Left renal pelvis (tissue), 4 donors: Measurements from ENCODE around the gene EZH1. TPM values are rescaled to one million over a fixed set of nuclear protein-coding genes. Genes with fewer than 3 reads are reported as not detected.

ENCODE experiments used
- DNase-seq, 4 donors: peaks; one replicate each; pipeline ENCODE4 v3.0.0-alpha.2; 2013; ENCODE audit warnings: low read depth in 4 of 4, low spot score in 3 of 4
- polyA plus RNA-seq, 4 donors: library from polyadenylated mRNA; unstranded; fragments of 120-200 nt; gene quantifications; one replicate each; pipeline ENCODE4 v1.2.1, GENCODE V29; 2013; ENCODE audit not compliant: insufficient read length in 4 of 4

Gene EZH1
- polyA plus RNA-seq, 4 donors = 30.8 to 64.0 (median 45.3) TPM

DNA sequence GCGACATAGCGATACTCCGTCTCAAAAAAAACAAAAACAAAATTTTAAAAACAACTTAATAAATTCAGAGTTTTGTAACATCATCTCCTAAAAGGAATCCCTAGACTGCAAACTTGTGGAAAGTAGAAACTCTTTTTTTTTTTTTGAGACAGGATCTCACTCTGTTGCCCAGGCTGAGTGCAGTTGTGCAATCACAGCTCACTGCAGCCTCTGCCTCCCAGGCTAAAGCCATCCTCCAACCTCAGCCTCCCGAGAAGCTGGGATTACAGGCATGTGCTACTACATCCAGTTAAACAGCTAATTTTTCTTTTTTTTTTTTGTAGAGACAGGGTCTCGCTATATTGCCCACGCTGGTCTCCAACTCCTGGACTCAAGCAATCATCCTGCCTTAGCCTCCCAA lies 19.7 kb downstream of the EZH1 start:
- no peak for DNase-seq

DNA sequence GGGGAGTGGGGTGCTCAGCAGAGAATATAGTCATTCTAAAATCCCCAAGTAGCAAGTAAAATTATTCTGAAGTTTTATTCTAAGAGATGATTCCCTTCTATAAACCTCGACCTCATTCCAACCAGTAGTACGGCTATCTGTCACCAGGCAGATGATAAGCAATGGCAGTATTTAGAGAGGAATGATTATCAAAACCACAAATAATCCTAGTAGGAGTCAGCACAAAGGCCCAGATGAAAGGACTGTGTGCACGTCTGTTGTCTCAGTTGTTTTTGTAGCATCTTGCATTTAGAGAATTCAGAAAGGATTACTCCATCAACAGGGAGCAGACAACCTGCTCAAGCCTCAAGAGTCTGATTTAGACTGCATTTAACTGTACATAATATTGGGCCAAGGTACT lies 21.2 kb downstream of the EZH1 start:
- DNase-seq = no peak

DNA sequence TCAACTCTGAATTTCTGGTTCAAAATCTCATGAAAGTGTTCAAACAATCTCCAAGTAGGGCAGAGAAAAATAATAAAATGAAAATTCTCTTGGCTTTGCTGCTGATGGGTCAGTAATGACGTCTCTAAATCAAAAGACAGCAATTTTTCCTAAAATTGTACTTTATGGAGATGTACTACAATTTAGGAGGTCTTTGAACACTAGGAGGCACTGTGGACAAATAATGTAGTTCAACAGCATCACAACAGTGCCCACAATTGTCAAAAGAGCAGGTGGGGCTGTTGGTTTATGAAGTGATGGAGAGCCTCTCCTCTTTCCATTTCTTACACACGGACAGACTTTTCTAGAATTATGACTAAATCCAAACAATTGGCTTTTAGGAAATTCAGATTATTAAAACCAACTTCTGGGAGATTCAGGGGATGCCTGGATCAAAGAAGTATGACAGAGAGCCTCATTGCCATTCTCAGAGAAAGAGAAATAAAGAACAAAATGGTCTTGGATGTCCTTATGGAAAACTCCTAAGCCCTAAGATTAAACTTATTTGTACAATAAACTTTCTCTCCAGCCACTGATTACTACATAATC lies 23.8 kb downstream of the EZH1 start:
- DNase-seq = peak; percentile 23 to 56 (median 55)

DNA sequence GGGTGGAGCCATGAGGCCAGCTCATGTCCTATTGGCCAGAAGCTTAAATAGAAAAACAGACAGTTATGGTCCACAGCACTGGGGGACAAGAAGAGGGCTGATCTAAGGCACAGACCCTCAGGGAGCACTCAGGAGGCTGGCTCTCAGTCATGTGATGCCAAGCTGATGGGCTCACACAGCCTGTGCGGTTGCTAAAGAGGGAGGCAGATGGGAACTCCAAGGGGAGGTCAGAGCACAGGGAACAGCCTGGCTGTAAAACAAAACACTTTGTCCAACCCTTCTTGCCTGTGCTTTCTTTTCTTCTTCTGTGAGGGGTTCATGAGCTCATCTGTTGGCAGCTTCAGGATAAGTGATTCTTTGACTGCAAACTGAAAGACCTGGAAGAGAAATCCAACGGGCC lies 35.3 kb downstream of the EZH1 start:
- no peak for DNase-seq

DNA sequence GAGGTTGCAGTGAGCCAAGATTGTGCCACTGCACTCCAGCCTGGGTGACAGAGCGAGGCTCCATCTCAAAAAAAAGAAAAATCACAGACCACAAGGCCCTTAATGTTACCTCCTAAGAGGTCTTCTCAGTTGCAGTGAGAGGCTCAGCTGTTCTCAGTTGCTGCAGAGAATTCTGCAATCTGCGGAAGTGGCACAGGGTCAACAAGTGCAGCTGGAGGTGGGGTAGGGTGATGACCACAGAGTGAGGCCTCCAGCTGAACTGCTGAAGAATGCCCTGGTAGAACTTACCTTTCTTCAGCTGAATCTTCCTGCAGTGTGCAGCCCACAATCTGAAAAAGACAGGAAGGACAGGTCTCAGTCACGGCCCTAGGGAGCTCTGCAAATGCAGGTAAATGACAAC lies 36.3 kb downstream of the EZH1 start:
- no peak for DNase-seq

DNA sequence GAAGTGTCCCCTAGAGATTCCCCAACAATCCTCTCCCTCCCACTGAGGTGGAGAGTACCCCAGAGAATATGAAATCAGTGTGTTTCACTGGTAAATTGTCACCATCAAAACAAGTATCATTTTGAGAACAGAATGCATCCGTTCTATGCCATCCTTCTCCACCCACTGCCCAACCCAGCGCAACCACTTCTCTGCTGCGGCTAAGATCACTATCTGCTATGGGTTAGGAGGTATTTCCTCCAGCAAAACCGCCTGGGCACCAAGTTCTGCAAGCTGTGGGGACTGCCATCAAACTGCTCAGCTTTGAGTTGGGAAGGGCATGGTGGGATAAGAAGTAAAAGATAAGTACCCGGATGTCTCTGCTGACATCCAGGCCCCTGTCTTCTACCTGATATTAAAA lies 38.1 kb downstream of the EZH1 start:
- DNase-seq = no peak

DNA sequence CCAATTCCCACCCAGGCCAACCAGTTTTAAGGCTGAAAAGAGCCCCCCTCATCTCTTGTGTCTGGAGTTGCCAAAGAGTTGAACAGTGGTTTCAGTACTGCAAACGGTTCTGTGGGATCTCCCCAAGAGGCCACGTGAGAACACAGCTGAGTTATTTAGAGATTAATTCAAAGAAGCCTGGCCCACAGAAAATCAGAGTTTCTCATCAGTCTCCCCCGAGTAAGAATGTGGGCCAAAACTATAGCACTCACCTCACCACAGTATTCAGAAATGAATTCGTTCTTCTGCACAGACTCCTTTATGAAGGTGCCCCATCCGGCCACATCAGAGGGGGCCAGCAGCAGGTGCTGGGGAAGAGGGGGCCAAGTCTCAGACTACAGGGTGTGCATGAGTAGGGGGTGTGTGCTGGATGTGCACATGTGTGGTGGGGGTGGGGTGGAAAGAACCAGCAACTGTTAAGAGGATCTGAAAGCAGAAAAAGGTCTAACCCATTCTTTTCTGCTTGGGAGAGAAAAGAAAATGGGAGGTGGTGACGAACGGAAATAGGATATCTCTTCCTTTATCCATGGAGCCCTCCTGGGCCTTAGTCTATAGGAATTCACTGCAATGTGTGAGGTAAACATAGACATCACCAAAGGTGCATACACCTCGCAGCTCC lies 39.9 kb downstream of the EZH1 start:
- DNase-seq = no peak

DNA sequence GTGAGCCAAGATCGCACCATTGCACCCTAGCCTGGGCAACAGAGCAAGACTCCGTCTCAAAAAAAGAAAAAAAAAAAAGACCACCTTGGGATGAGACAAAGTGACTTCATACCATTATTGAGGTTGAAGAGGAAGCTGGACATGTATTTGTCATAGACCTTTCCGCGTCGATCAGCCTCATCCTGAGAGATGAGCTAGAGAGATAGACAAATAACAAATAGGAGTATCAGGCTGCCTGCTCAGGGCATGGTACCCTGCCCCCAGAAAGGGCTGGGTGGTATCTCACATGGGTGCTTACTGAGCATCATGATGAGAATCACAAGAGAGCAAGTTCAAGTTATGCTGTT lies 40.4 kb downstream of the EZH1 start:
- no peak for DNase-seq

DNA sequence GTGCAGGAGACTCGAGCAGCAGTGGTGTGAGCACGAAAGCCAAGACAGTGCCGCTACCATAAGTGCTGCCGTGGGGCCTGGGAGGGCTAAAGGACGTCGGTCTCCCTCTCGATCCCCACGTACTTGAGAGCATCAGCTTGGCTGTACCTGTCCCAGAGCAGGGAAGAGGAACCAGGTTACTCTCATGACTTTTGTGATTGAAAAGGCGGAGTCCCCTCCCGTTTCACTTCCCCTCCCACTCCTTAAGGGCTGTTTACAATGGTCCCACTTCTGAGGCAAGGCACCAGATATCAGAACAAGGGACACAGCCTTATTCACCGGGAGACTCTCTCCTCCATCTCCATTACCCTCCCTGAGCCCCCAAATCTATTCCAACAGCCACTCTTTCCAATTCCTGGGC lies 42.4 kb downstream of the EZH1 start:
- DNase-seq = no peak

DNA sequence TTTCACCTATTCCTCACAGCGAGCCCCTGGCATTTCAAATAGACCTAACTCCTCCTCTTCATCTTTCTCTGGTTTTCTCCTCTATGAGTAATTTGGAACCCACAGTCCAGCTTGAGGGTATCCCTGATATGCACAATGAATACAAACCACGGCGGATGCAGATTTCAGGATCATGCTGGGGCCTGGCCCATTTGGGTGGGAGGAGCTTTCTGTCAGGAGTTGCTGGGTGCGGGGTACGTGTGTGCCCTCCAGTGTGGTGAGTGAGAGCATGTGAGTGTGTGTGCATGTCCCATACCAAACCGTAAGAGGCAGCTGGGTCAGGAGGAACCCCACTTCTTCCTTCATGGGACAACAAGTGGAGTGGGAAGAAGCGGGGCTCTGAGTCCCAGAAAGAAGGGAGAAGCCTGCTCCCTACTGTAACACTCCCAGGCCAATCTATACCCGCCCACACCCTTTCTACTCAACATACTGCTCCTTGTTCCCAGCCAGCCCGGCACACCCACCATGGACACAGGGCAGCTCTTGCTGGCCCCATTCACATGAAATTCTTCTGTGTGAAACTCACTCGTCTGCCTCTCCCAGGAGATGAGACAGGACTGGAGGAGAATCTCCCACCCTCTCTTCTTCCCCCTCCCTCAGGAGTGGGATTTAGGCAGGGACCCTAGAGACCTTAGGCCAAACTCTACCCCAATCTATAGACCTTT lies 44.1 kb downstream of the EZH1 start:
- no peak for DNase-seq

DNA sequence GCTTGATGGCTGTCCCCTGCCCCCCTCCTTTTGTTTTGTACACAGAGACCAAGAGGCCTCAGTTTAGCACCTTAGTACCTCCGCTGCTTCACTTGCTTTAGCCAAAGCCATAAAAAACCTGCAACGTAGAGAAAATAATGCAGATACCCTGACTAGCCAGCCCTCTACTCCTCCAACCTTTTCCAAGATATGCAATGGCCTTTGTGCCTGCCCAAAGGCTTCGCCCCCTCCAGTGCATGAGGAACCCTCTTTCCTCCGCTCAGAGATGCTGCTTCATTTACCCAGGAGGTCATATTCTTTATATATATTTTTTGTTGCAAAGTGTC lies 45.5 kb downstream of the EZH1 start:
- no peak for DNase-seq

DNA sequence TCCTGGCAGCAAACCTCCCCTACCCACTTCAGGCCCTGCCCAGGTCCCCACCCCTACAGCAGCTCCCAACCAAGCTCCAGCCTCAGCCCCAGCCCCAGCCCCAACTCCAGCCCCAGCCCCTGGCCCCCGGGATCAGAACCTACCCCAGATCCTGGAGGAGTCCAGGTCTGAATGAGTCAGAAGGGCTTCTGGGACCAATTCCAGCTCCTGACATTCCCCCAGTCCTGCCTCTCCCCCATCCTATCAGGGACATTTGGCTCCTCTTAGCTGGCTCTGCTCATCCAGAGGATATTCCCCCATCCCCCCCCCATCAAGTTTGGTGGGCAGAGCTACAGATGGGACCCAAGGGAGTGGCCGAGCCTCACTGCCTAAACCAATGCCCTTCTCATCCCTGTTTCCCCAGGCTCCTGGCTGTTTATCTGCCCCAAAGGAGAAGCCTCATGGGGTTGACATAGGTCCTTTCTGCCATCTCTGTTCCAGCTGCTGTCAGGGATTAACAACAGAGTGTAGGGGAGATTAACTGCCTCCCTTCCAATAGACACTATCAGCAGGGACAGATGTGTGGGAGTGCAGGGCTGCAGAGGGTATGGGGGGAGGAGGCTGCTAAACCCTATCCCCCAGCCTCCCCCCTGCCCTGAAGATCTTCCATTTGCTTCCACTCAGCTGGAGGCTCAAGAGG lies 46.0 kb downstream of the EZH1 start:
- no peak for DNase-seq

DNA sequence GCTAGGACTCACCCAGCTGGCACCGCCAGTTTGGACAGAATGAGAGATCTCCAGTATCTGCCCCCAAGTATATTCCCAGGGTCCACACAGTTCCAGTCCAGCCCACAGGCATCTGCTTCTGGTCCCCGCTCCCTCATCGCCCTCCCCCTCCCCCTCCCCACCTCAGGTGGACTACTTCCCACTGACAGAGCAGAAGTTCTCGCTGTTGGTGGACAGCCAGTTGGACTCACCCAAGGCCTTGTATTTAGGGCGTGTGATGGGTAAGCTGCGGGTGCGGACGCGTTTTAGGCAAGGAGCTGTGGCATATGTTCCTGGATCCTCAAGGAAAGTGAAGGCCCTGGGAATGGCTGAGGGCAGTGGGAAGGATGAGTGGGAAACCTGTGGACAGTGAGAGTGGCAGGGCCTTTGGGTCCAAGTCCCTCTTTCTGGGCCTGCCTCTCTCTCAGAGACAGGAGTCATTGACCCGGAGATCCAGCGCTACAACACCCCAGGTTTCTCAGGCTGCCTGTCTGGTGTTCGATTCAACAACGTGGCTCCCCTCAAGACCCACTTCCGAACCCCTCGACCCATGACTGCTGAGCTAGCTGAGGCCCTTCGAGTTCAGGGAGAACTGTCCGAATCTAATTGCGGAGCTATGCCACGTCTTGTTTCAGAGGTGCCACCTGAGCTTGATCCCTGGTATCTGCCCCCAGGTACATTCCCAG lies 47.6 kb downstream of the EZH1 start:
- no peak for DNase-seq

DNA sequence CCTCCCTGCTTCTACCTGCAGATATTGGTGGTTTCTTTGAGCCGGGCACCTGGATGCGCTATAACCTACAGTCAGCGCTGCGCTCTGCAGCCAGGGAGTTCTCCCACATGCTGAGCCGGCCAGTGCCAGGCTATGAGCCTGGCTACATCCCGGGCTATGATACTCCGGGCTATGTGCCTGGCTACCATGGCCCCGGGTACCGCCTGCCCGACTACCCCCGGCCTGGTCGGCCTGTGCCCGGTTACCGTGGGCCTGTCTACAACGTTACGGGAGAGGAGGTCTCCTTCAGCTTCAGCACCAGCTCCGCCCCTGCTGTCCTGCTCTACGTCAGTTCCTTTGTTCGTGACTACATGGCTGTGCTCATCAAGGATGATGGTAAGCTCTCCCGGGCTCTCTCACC lies 49.3 kb downstream of the EZH1 start:
- DNase-seq = no peak

DNA sequence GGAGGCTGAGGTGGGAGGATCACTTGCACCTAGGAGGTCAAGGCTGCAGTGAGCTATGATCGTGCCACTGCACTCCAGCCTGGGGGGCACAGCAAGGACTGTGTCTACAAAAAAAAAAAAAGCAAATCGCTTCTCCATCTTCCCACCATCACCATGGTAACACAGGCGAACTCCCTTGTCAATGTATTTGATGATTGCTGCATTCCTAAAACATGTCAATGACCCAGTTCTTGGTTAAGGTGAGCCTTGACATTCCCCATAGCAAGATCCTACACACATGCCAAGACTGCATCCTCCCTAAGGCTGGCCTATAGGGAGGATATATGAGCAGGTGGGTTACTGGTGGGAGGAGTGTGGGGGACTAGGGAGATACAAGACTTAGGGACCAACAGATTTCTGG lies 50.3 kb downstream of the EZH1 start:
- DNase-seq = no peak

DNA sequence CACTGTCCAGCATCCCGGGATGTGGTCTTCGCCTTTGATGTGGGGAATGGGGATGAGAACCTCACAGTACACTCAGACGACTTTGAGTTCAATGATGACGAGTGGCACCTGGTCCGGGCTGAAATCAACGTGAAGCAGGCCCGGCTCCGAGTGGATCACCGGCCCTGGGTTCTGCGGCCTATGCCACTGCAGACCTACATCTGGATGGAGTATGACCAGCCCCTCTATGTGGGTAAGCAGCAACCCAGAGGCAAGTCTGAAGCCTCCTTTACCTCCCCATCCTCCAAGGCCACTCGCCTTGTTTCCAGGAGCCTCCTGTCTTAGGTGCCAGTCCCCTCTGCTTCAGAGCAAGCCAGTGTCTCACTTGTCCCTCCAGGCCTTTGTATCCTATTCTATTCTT lies 52.4 kb downstream of the EZH1 start:
- DNase-seq = no peak

DNA sequence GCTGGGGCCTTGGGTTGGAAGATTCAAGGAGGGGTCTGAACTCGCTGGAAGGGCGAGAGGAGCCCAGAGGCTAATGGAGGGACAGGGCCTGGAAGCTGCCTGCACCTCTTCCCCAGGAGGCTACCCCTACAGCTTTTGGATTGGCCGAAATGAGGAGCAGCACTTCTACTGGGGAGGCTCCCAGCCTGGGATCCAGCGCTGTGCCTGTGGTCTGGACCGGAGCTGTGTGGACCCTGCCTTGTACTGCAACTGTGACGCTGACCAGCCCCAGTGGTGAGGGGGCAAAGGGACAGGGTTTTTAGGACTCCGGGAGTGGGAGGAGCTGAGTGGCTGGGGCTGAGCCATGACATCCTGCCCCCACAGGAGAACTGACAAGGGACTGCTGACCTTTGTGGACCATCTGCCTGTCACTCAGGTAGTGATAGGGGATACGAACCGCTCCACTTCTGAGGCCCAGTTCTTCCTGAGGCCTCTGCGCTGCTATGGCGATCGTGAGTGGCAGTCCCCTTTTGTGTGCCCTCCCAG lies 53.8 kb downstream of the EZH1 start:
- no peak for DNase-seq

DNA sequence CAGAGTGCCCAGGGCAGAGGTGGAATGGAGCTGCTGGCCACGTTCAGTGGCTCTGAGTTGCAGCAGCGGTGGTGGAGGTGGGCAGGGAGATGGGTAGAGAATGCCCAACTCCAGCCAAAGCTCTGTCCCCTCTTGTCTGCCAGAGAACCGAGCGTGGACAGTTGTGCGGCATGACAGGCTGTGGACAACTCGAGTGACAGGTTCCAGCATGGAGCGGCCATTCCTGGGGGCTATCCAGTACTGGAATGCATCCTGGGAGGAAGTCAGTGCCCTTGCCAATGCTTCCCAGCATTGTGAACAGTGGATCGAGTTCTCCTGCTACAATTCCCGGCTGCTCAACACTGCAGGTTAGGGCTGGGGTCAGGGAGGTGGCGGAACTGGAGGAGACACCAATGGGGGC lies 54.2 kb downstream of the EZH1 start:
- no peak for DNase-seq

DNA sequence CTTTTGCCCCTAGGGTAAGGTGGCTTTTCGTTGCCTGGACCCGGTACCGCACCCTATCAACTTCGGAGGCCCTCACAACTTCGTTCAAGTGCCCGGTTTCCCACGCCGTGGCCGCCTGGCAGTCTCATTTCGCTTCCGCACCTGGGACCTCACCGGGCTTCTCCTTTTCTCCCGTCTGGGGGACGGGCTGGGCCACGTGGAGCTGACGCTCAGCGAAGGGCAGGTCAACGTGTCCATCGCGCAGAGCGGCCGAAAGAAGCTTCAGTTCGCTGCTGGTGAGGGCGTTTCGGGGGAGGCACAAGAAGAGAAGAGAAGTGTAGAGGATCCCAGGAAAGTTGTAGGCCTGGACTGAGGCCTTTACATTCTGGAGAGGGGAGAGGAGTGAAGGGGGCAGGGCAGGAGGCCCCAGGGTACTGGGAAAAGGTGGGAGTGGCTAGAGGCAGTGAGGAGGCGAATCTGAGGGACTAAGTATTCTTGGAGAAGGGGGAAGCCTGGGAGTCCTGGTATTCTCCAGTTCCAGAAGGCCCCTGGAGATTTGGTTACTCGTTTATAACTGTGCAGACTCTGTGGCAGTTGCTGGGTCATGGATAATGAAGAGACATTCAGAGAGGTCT lies 57.0 kb downstream of the EZH1 start:
- DNase-seq = no peak

DNA sequence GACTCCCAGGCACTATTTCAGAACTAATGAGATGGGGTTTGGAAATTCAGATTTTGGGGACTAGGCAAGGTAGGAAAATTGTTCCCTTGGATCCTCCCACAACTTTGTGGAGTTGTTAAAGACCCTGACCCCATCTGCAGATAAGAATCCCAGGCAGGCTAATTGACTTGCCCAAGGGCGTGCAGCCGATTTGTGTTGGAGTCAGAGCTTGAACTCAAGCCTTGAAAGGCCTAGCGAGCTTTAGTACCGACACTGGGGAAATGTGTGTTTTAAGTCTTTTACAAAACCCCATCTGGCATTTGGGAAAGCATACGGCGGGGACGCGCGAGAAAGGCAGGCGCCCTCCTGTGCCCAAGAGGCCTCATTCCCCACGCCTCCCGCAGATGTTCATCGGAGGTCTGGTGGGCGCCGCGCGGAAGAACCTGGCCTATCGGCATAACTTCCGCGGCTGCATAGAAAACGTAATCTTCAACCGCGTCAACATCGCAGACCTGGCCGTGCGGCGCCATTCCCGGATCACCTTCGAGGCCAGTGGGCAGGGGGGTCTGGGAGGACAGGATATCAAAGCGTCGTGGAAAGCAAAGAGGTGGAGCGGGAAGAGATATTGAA lies 58.2 kb downstream of the EZH1 start:
- DNase-seq = no peak
